Upper lobe of right lung (tissue), 1 donor: ENCODE results near the gene IGFBP7. TPM values are rescaled to one million over a fixed set of nuclear protein-coding genes. Genes with fewer than 3 reads are reported as not detected.
"Not testable (repeated sequence)": the region's sequence is repeated elsewhere in the genome, so short reads cannot be mapped to it uniquely, and the experiment has no call there.

Experiments used
- ATAC-seq: fragments of 200-7000 bp; cut with Tn5 transposase; one replicate; pipeline ENCODE4 v1.9.1; 2020; ENCODE audit warnings: mild to moderate bottlenecking, moderate library complexity
- DNase-seq: peaks from one replicate; pipeline ENCODE4 v3.0.0-alpha.2; 2020
- H3K27ac ChIP-seq: fragments of 200-600 bp; one replicate; pipeline ENCODE4 v1.8.0; 2022
- H3K27me3 ChIP-seq: fragments of 200-600 bp; one replicate; pipeline ENCODE4 v1.8.0; 2022; ENCODE audit warnings: mild to moderate bottlenecking
- H3K36me3 ChIP-seq: fragments of 200-600 bp; one replicate; pipeline ENCODE4 v1.8.0; 2022
- H3K4me1 ChIP-seq: fragments of 200-600 bp; one replicate; pipeline ENCODE4 v1.8.0; 2022
- H3K4me3 ChIP-seq: fragments of 200-600 bp; one replicate; pipeline ENCODE4 v1.8.0; 2022; ENCODE audit warnings: mild to moderate bottlenecking
- H3K9me3 ChIP-seq: fragments of 200-600 bp; one replicate; pipeline ENCODE4 v1.8.0; 2022
- intact Hi-C: fragments of 100-400 bp; cut with DNase I; formaldehyde crosslinking; loops from one replicate; pipeline ENCODE4 v1.11.0; 2022
- total RNA-seq: library from RNA; stranded (reverse); fragmentation: NEBNext Ultra II Directional; extraction: Animal tissue kit (Norgen Biotek cat#: 25700); gene quantifications from one replicate; pipeline ENCODE4 v1.2.1, GENCODE V29; 2021
- TF ChIP-seq, protein P1 (sequence below): fragments of 200-600 bp; IDR thresholded peaks from one replicate; pipeline ENCODE4 v1.8.0; 2022; ENCODE audit warnings: antibody characterized with exemption
- donor health status: DM: no; HTN: yes; CAD: no; lungs with severe emphysema.

Gene IGFBP7
- total RNA-seq, 1 donor from 2014 or later = 661 TPM

DNA sequence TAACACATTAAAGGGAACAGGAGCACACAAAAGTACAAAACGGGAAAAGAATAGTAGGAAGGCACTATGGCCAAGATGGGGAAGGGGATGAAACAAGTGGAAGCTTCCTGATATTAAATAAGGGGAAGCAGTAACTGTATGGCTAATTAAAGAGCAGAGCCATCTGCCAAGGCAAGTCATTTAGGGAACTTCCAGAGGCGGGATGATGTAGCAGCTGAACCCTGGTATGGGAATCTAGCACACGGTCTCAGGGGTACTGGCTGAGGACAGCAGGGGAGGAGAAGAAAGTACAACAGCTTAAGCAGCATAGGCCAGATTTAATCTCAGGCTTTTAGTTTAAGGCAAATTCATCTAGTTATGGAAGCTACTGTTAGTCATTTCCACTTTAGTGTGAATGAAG lies 59.1 kb downstream of the IGFBP7 start:
- Histone ChIP-seq H3K36me3 (no peaks in the 10 kb centered on the region), H3K4me3 (no peak overlapping the region), H3K4me1 (peaks cover 8% of the 10 kb centered on the region), H3K27me3 (no peaks in the 10 kb centered on the region), H3K27ac (no peak overlapping the region), H3K9me3 (no peaks in the 10 kb centered on the region)
- ATAC-seq (peak; percentile 70), DNase-seq (no peak)
- intact Hi-C loops = no loop called here
- TF ChIP-seq, protein P1, sequence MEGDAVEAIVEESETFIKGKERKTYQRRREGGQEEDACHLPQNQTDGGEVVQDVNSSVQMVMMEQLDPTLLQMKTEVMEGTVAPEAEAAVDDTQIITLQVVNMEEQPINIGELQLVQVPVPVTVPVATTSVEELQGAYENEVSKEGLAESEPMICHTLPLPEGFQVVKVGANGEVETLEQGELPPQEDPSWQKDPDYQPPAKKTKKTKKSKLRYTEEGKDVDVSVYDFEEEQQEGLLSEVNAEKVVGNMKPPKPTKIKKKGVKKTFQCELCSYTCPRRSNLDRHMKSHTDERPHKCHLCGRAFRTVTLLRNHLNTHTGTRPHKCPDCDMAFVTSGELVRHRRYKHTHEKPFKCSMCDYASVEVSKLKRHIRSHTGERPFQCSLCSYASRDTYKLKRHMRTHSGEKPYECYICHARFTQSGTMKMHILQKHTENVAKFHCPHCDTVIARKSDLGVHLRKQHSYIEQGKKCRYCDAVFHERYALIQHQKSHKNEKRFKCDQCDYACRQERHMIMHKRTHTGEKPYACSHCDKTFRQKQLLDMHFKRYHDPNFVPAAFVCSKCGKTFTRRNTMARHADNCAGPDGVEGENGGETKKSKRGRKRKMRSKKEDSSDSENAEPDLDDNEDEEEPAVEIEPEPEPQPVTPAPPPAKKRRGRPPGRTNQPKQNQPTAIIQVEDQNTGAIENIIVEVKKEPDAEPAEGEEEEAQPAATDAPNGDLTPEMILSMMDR = no peak

DNA sequence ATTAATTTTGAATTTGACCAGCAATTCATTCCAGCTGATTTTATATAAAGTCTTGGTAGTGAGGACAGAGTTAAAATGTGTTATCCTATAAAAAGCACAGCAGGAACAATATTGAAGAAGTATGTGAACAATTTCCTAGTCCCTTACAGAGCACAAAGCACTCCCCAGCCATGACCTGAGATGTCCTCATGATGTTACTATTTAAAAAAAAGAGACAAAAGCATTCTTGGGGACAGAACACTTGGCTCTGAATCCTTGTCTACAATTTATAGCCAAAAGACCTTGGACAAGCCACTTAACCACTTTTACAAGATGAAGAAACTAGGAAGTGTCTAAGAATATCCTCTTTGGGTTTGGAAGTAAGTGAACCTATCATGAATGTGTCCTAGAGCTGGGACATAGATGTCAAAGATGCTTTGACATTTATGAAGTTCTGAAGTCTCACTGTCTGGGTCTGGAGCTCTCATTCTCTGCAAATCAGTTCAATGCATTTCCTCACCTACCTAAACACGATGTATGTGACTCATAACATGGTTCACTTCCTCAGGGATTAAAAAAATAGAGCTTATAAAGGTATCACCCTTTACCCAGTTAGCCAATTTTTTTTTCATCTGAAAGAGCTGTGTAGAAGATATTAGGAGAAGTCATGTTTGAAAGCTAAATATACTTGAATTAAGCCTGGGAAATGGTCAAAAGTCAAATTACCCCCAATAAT lies 61.4 kb downstream of the IGFBP7 start:
- H3K9me3 ChIP-seq = no peaks in the 10 kb centered on the region
- no peaks in the 10 kb centered on the region for H3K36me3 ChIP-seq
- TF ChIP-seq, protein P1 = no peak
- no peaks in the 10 kb centered on the region for H3K27me3 ChIP-seq
- no peak overlapping the region for H3K4me3 ChIP-seq
- peaks cover 25% of the 10 kb centered on the region for H3K4me1 ChIP-seq
- intact Hi-C loops = no loop called here
- no peak overlapping the region for H3K27ac ChIP-seq
- no peak for ATAC-seq
- DNase-seq = no peak

DNA sequence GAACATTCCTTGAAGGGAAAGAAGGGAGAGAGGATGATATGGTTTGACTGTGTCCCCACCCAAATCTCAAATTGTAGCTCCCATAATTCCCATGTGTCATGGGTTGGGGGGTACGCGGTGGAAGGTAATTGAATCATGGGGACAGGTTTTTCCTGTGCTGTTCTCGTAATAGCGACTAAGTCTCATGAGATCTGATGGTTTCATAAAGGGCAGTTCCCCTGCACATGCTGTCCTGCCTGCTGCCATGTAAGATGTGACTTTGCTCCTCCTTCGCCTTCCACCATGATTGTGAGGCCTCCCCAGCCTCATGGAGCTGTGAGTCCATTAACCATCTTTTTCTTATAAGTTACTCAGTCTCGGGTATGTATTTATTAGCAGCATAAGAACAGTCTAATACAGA lies 63.1 kb downstream of the IGFBP7 start:
- DNase-seq, H3K36me3 ChIP-seq, H3K9me3 ChIP-seq, intact Hi-C loops, H3K27ac ChIP-seq, H3K27me3 ChIP-seq, ATAC-seq, H3K4me3 ChIP-seq: not testable (repeated sequence)
- H3K4me1 ChIP-seq = peaks cover 30% of the 10 kb centered on the region

DNA sequence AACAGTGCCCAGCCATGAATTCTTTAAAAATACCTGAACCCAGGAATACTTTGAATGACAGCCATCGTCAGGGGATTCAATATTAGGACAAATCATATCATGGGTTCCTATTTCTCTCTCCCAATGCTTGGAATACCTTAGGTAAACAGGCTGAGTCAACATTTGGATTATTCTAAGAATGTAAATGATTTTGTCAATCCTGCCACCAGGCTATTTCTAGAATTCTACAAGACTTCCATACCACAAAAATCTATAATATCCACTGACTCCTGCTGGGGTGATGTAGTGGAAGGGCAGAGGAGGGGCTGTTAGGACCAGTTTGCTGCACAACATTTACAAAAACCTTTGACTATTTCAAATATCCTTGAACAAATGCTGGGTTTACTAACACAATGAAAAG lies 65.2 kb downstream of the IGFBP7 start:
- Histone ChIP-seq H3K36me3 (peaks cover 7% of the 10 kb centered on the region), H3K4me1 (peaks cover 26% of the 10 kb centered on the region), H3K27me3 (no peaks in the 10 kb centered on the region), H3K9me3 (no peaks in the 10 kb centered on the region), H3K4me3 (no peak overlapping the region), H3K27ac (no peak overlapping the region)
- intact Hi-C loops = no loop called here
- TF ChIP-seq, protein P1 = no peak
- DNase-seq (no peak), ATAC-seq (no peak)

DNA sequence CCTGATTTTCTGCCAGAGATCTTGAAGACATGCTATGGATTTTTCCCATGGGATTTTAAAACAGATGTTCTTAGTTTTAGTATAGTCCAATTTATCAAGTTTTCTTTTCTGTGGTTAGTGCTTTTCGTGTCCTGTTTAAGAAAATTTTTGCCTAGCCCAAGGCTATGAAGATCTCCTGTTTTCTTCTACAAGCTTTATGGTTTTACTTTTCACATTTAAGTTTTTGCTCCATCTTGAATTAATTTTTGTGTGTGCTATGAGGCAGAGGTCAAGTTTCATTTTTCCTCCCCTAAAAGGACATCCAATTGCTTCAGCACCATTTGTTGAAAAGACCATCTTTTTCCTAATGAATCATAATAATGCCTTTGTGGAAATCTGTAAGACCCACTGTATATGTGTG lies 65.9 kb downstream of the IGFBP7 start:
- peak overlapping the region; percentile 65 for H3K27ac ChIP-seq
- H3K4me1 ChIP-seq = peaks cover 26% of the 10 kb centered on the region
- ATAC-seq = no peak
- DNase-seq = no peak
- no peak overlapping the region for H3K4me3 ChIP-seq
- intact Hi-C loops = no loop called here
- peaks cover 7% of the 10 kb centered on the region for H3K36me3 ChIP-seq
- TF ChIP-seq, protein P1 = no peak
- H3K9me3 ChIP-seq = no peaks in the 10 kb centered on the region
- no peaks in the 10 kb centered on the region for H3K27me3 ChIP-seq

DNA sequence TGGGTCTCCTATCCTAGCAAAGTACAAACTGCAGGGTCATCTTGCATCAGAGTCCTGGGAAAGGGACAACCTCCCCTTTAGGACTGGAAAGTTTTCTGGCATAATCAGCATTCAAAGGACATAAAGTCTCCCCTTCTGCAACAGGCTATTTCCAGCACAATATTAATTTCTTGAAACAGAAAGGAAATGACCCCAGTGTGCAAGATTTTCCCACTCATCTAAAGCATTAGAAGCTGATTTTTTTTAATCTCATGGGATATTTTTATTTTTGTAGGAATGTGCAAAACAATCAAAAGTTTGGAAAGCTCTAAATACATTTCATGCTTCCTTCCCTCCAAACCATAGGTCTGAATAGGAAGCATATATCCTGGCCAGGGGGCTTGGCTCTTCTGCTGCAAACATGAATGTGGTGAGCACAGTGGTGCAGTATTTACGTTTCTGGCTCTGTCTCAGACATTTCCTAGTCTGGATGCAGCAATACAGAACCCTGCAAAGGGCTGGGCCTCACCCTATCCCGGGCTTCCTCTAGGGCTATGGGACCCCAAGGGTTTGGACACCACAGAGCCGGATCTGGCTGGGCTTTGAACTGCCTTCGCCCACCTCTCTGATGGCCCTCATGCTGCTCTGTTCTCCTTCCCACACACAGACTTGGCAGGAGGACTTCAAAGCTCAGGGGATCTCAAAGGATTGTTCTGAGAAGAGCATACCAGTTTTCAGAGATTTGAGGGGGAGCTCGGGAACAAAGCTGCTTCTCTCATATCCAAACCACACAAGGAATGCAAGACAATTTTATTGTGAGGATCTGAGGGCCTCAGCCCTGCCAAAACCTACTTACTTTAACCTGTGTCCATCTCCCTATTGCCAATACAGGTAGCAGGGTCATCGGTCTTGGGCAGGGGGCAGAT lies 66.6 kb downstream of the IGFBP7 start:
- H3K27me3 ChIP-seq = no peaks in the 10 kb centered on the region
- peak; percentile 46 for ATAC-seq
- no peaks in the 10 kb centered on the region for H3K9me3 ChIP-seq
- intact Hi-C loops = no loop called here
- H3K4me1 ChIP-seq = peaks cover 26% of the 10 kb centered on the region
- no peak overlapping the region for H3K4me3 ChIP-seq
- DNase-seq = no peak
- peak overlapping the region; percentile 65 for H3K27ac ChIP-seq
- TF ChIP-seq, protein P1 = no peak
- H3K36me3 ChIP-seq = peaks cover 7% of the 10 kb centered on the region
